Endothelial cell of umbilical vein (primary cell): Measurements from ENCODE around the gene UBA6. TPM values are rescaled to one million over a fixed set of nuclear protein-coding genes. Genes with fewer than 3 reads are reported as not detected.

Experiments
- BruUV-seq: library from RNA; stranded (reverse); fragments of 400-500 nt; replicated peaks from 2 replicates; lab custom pipeline; 2021; lab: Mats Ljungman, UMichigan
- CTCF ChIA-PET: fragments of 300-600, 350-600 bp; sonication (Branson Sonifier 250); formaldehyde crosslinking; loops from one replicate; lab custom pipeline; 2021; ENCODE audit warnings: antibody characterized with exemption, inconsistent platforms; lab: Charles Lee
- POLR2A ChIA-PET: fragments of 300-600, 350-600 bp; sonication (Branson Sonifier 250); formaldehyde crosslinking; loops from one replicate; lab custom pipeline; 2021; ENCODE audit warnings: antibody characterized with exemption, inconsistent platforms; lab: Charles Lee
- DNase-seq: peaks from one replicate; pipeline ENCODE4 v3.0.0-alpha.2; 2011; ENCODE audit warnings: low read depth, low spot score
- FAIRE-seq: peaks from 2 replicates; lab custom pipeline; 2011; peaks lifted over from hg19 to GRCh38; lab: Jason Lieb, UNC
- H2AFZ ChIP-seq: 2 replicates; pipeline ENCODE4 v1.6.0; 2012; ENCODE audit warnings: low read depth, low read length, control low read depth, inconsistent platforms
- H3K27ac ChIP-seq: 2 replicates; pipeline ENCODE4 v1.5.1; 2011; ENCODE audit warnings: low read depth, mild to moderate bottlenecking, control low read depth, low read length, moderate library complexity; ENCODE audit not compliant: insufficient read depth
- H3K27me3 ChIP-seq, 2 experiments: 2 replicates each; pipeline versions ENCODE4 v1.6.0 to v1.6.1; 2011; ENCODE audit warnings: low read length in 2 of 2, mixed read lengths in 1 of 2; ENCODE audit not compliant: control insufficient read depth in 2 of 2, insufficient read depth in 2 of 2
- H3K36me3 ChIP-seq, 2 experiments: 2 replicates in 1 of 2; 3 replicates in 1 of 2; pipeline ENCODE4 v1.5.1; 2011; ENCODE audit warnings: low read length in 2 of 2, mild to moderate bottlenecking in 1 of 2, moderate library complexity in 1 of 2; ENCODE audit not compliant: control insufficient read depth in 2 of 2, insufficient read depth in 2 of 2; ENCODE audit errors: extremely low read depth in 1 of 2
- H3K4me1 ChIP-seq: 3 replicates; pipeline ENCODE4 v1.5.1; 2011; ENCODE audit warnings: mild to moderate bottlenecking, low read length; ENCODE audit not compliant: control insufficient read depth, insufficient read depth; ENCODE audit errors: extremely low read depth
- H3K4me2 ChIP-seq: 2 replicates; pipeline ENCODE4 v1.6.1; 2011; ENCODE audit warnings: low read length, control low read depth, mixed read lengths; ENCODE audit not compliant: insufficient read depth
- H3K4me3 ChIP-seq, 3 experiments: fragments of 200-600 bp in 1 of 3; sonication (generic), shearing (Covaris generic) in 1 of 3; replicated peaks in 1 of 3; 2 replicates each; pipeline ENCODE4 v1.5.1; 2011 to 2016; ENCODE audit warnings: control low read depth in 3 of 3, low read length in 3 of 3, mild to moderate bottlenecking in 2 of 3, inconsistent platforms in 1 of 3, low read depth in 1 of 3, moderate library complexity in 1 of 3; ENCODE audit not compliant: insufficient read depth in 1 of 3
- H3K79me2 ChIP-seq: 2 replicates; pipeline ENCODE4 v1.6.0; 2012; ENCODE audit warnings: low read length, inconsistent platforms; ENCODE audit not compliant: control insufficient read depth, insufficient read depth
- H3K9ac ChIP-seq: replicated peaks from 2 replicates; pipeline ENCODE3; 2011; ENCODE audit warnings: low read length, control low read depth; ENCODE audit not compliant: insufficient read depth; ENCODE audit errors: extremely low read depth
- H3K9me1 ChIP-seq: replicated peaks from 3 replicates; pipeline ENCODE4 v1.6.0; 2011; ENCODE audit warnings: mild to moderate bottlenecking, low read length; ENCODE audit not compliant: control insufficient read depth, insufficient read depth; ENCODE audit errors: extremely low read depth
- H3K9me3 ChIP-seq: replicated peaks from 2 replicates; pipeline ENCODE4 v1.5.1; 2012; ENCODE audit warnings: low read length, inconsistent platforms; ENCODE audit not compliant: control insufficient read depth, insufficient read depth
- H4K20me1 ChIP-seq: replicated peaks from 2 replicates; pipeline ENCODE3; 2011; ENCODE audit warnings: mild to moderate bottlenecking, low read length; ENCODE audit not compliant: control insufficient read depth, insufficient read depth; ENCODE audit errors: extremely low read depth
- EZH2 ChIP-seq: IDR thresholded peaks from 2 replicates; pipeline ENCODE4 v1.6.1; 2012; ENCODE audit warnings: borderline replicate concordance, low read depth, mild to moderate bottlenecking, moderate library complexity, low read length, inconsistent platforms; ENCODE audit not compliant: severe bottlenecking
- FOS ChIP-seq: IDR thresholded peaks from 2 replicates; pipeline ENCODE4 v1.6.1; 2011; ENCODE audit warnings: mild to moderate bottlenecking, low read length, moderate library complexity, borderline replicate concordance; ENCODE audit not compliant: insufficient read depth
- GATA2 ChIP-seq: IDR thresholded peaks from 2 replicates; pipeline ENCODE4 v1.7.0; 2011; ENCODE audit warnings: low read depth, mild to moderate bottlenecking, moderate library complexity, mixed read lengths, low read length; ENCODE audit not compliant: insufficient read length, insufficient read depth
- JUN ChIP-seq: IDR thresholded peaks from 2 replicates; pipeline ENCODE4 v1.6.1; 2011; ENCODE audit warnings: borderline replicate concordance, low read depth; ENCODE audit not compliant: insufficient read length, insufficient read depth
- MAX ChIP-seq: IDR thresholded peaks from 2 replicates; pipeline ENCODE4 v1.6.1; 2011; ENCODE audit not compliant: insufficient read depth, insufficient read length
- MYC ChIP-seq: IDR thresholded peaks from one replicate; pipeline ENCODE4 v1.6.1; 2011; ENCODE audit warnings: mild to moderate bottlenecking, low read depth, low read length
- POLR2A ChIP-seq: IDR thresholded peaks from 2 replicates; pipeline ENCODE4 v1.6.1; 2012; ENCODE audit warnings: low read depth, mild to moderate bottlenecking, control low read depth, low read length
- POLR2AphosphoS5 ChIP-seq: IDR thresholded peaks from 2 replicates; pipeline ENCODE4 v1.6.1; 2012; ENCODE audit warnings: low read depth, mild to moderate bottlenecking, control low read depth, low read length, moderate library complexity; ENCODE audit not compliant: insufficient read depth
- dilution Hi-C: fragments of 300-500 bp; cut with MboI; formaldehyde crosslinking; loops from one replicate; pipeline ENCODE4 v1.15.0; 2019; ENCODE audit warnings: low sequenced_read_pairs; ENCODE audit not compliant: extremely low pct_ligation_motif_present
- intact Hi-C: fragments of 100-400 bp; cut with micrococcal nuclease; formaldehyde crosslinking; loops from one replicate; pipeline ENCODE4 v1.10.0; 2022
- polyA plus RNA-seq, 4 experiments: library from polyadenylated mRNA; depleted of rRNA in 3 of 4; stranded (reverse) in 3 of 4; unstranded in 1 of 4; fragments of >200 nt; gene quantifications; 2 replicates each; pipeline versions ENCODE4 v1.2.1 to v1.2.3, GENCODE V29; 2011 to 2012; ENCODE audit warnings: missing spikeins in 1 of 4
- total RNA-seq: library from RNA; stranded (reverse); gene quantifications from 2 replicates; pipeline ENCODE4 v1.2.3, GENCODE V29; 2021

The UBA6 gene
- total and polyA plus RNA-seq, 2 donors (not counting 3 experiments of a cell fraction or from before 2014, with no cell fraction given), result 30.9 to 96.4 TPM

GRCh38 chr4:67696061-67696460, 4.9 kb downstream of the UBA6 start:
- FAIRE-seq (no peak), DNase-seq (no peak)
- Histone ChIP-seq H2AFZ (no peak overlapping the region), H3K4me2 (no peak overlapping the region), H3K4me3 (no peak overlapping the region), H3K4me1 (peaks cover 11% of the 10 kb centered on the region), H3K36me3 (peaks cover 2 to 4% of the 10 kb centered on the region in 2 experiments), H3K9me3 (no peaks in the 10 kb centered on the region), H4K20me1 (peaks cover 3% of the 10 kb centered on the region), H3K9ac (no peak overlapping the region), H3K27me3 (no peaks in the 10 kb centered on the region), H3K9me1 (no peaks in the 10 kb centered on the region), H3K79me2 (peaks cover 70% of the 10 kb centered on the region), H3K27ac (no peak overlapping the region)
- ChIA-PET CTCF (no interaction called here), POLR2A (no interaction called here)
- TF ChIP-seq GATA2, result no peak
- no peak for TF ChIP-seq MYC
- no peak for TF ChIP-seq EZH2
- TF ChIP-seq MAX, result no peak
- dilution Hi-C loops, result no loop called here
- BruUV-seq, result no TSS peak
- intact Hi-C loops, result no loop called here

GRCh38 chr4:67694662-67695061, 6.3 kb downstream of the UBA6 start:
- Histone ChIP-seq H3K9me3 (no peaks in the 10 kb centered on the region), H3K9ac (no peak overlapping the region), H3K4me2 (no peak overlapping the region), H3K4me3 (no peak overlapping the region), H3K27ac (no peak overlapping the region), H3K4me1 (peaks cover 5% of the 10 kb centered on the region), H3K36me3 (peaks cover 2 to 4% of the 10 kb centered on the region in 2 experiments), H3K79me2 (peaks cover 70% of the 10 kb centered on the region), H2AFZ (no peak overlapping the region), H3K27me3 (no peaks in the 10 kb centered on the region), H3K9me1 (no peaks in the 10 kb centered on the region), H4K20me1 (peaks cover 3% of the 10 kb centered on the region)
- FAIRE-seq, result no peak
- dilution Hi-C loops (no loop called here), intact Hi-C loops (no loop called here)
- TF ChIP-seq JUN, result no peak
- TF ChIP-seq POLR2AphosphoS5, result no peak
- TF ChIP-seq MAX, result no peak
- no peak for TF ChIP-seq GATA2
- no peak for TF ChIP-seq POLR2A
- TF ChIP-seq FOS, result no peak
- no peak for TF ChIP-seq EZH2
- ChIA-PET POLR2A (interaction anchor here (0.7 kb wide), 1 partner anchor 37 kb away, joined by 8 read pairs; no protein-coding TSS in a partner anchor), CTCF (interaction anchor here (0.8 to 1.6 kb wide), 3 partner anchors 14 to 97 kb away, joined by 3 to 4 read pairs (median 4); no protein-coding TSS in a partner anchor)
- no TSS peak for BruUV-seq
- no peak for DNase-seq
